HCT116 (cell line): ENCODE results near the gene FAH.

ENCODE experiments used
- CTCF ChIP-seq, 3 experiments: fragments of 200-600 bp in 1 of 3; sonication (generic) in 1 of 3; IDR thresholded peaks in 2 of 3; conservative IDR thresholded peaks in 1 of 3; 2 replicates each; pipeline ENCODE4 v1.5.1; 2012 to 2017; ENCODE audit warnings: low read depth in 2 of 3, low read length in 2 of 3, antibody characterized with exemption in 1 of 3, borderline replicate concordance in 1 of 3, control low read depth in 1 of 3, mild to moderate bottlenecking in 1 of 3, mixed read lengths in 1 of 3, mixed run types in 1 of 3, moderate library complexity in 1 of 3; ENCODE audit not compliant: insufficient read depth in 1 of 3
- POLR2A ChIP-seq: IDR thresholded peaks from 2 replicates; pipeline ENCODE4 v1.7.0; 2011; ENCODE audit warnings: borderline replicate concordance; ENCODE audit not compliant: insufficient read depth, insufficient read length; ENCODE audit errors: extremely low read depth
- RAD21 ChIP-seq: IDR thresholded peaks from 2 replicates; pipeline ENCODE4 v1.6.1; 2012; ENCODE audit warnings: low read depth, mild to moderate bottlenecking

- TF ChIP-seq CTCF (IDR thresholded peaks at IDR 0.05 in 2 of 3, conservative IDR thresholded peaks at IDR 0.05 in 1 of 3; ENCODE audit: borderline replicate concordance in 1 of 3, insufficient read depth in 1 of 3, low read depth in 2 of 3, low read length in 2 of 3) (no peak), POLR2A (no peak), RAD21 (no peak)
Observed at GRCh38 chr15:80199366-80199765, 46.6 kb downstream of the FAH start.
